Adrenal gland (tissue), 12 donors: ENCODE data around the gene CARS1. TPM values are rescaled to one million over a fixed set of nuclear protein-coding genes. Genes with fewer than 3 reads are reported as not detected.

ENCODE experiments used
- DNase-seq, 7 donors: peaks; one replicate each; pipeline ENCODE4 v3.0.0-alpha.2; 2019 to 2020
- H3K27ac ChIP-seq, 5 donors: fragments of 200-600 bp; sonication (generic) in 4 of 5; 1 replicate in 3 of 5; 2 replicates in 2 of 5; pipeline versions ENCODE4 v1.5.1 to v1.8.0; 2016 to 2020; ENCODE audit warnings: mild to moderate bottlenecking in 1 of 5
- H3K27me3 ChIP-seq: fragments of 200-600 bp; 2 replicates; pipeline ENCODE4 v1.8.0; 2021
- H3K36me3 ChIP-seq, 2 donors: fragments of 200-600 bp; replicated peaks in 1 of 2; 1 replicate in 1 of 2; 2 replicates in 1 of 2; pipeline versions ENCODE4 v1.5.1 to v1.8.0; 2018 to 2022
- H3K4me1 ChIP-seq, 2 donors: fragments of 200-600 bp; replicated peaks in 1 of 2; 1 replicate in 1 of 2; 2 replicates in 1 of 2; pipeline versions ENCODE4 v1.5.1 to v1.8.0; 2018 to 2021
- H3K4me3 ChIP-seq, 4 donors: fragments of 200-600 bp; sonication (generic) in 3 of 4; one replicate each; pipeline ENCODE4 v1.5.1; 2016 to 2018
- H3K9me3 ChIP-seq, 3 donors: fragments of 200-600 bp; sonication (generic) in 1 of 3; replicated peaks in 1 of 3; 1 replicate in 2 of 3; 2 replicates in 1 of 3; pipeline versions ENCODE4 v1.5.1 to v1.8.0; 2016 to 2021
- CTCF ChIP-seq, 6 experiments: fragments of 450-650 bp in 4 of 6; fragments of 200-600 bp in 2 of 6; sonication (generic) in 1 of 6; IDR thresholded peaks; 1 replicate in 5 of 6; 2 replicates in 1 of 6; pipeline versions ENCODE4 v1.5.1 to v1.8.0; 2016 to 2021; ENCODE audit warnings: antibody characterized with exemption in 6 of 6, mild to moderate bottlenecking in 2 of 6, moderate library complexity in 1 of 6
- POLR2A ChIP-seq, 2 donors: fragments of 450-650 bp; IDR thresholded peaks; one replicate each; pipeline ENCODE4 v1.6.1; 2017; ENCODE audit warnings: antibody characterized with exemption in 2 of 2, mild to moderate bottlenecking in 2 of 2, moderate library complexity in 1 of 2
- WGBS, 4 donors: extraction: QIAGEN DNeasy Blood & Tissue Kit in 2 of 4; methylation state at CpG; one replicate each; pipeline versions ENCODE4 v1.1.5 to v1.1.7; 2013 to 2017; 5-methylcytosine and 5-hydroxymethylcytosine counted together
- intact Hi-C, 2 donors: fragments of 100-400 bp; cut with DNase I; formaldehyde crosslinking; loops; one replicate each; pipeline versions ENCODE4 v1.14.1 to v1.15.0; 2022 to 2023
- polyA plus RNA-seq, 3 donors: library from polyadenylated mRNA; stranded (reverse); fragments of 200-250 nt in 2 of 3; fragments of 350-450 nt in 1 of 3; fragmentation: Illumina TruSeq in 1 of 3; extraction: RNeasy Lipid Tissue Mini Kit (QIAGEN cat#74804) in 1 of 3; gene quantifications; one replicate each; pipeline ENCODE4 v1.2.3, GENCODE V29; 2013 to 2014
- total RNA-seq, 9 donors: library from RNA; depleted of rRNA in 4 of 9; stranded (reverse); fragments of >200 nt in 4 of 9; fragments of 120-200 nt in 1 of 9; fragmentation: NEBNext Ultra II Directional in 1 of 9; extraction: Animal tissue kit (Norgen Biotek cat#: 25700) in 1 of 9; gene quantifications; one replicate each; pipeline versions ENCODE4 v1.1.0 to v1.2.4, GENCODE V29; 2013 to 2023
- donor health status: healthy with polysubstance abuse.
- donor health status: Bipolar disorder and iron deficiency.
- donor health status: DM: yes; HTN: yes; CAD: no.
- donor health status: DM: no; HTN: no; CAD: no.
- donor health status: DM: no; HTN: no; CAD: no.
- donor health status: DM: yes; HTN: yes; CAD: no.

Gene CARS1
- total and polyA plus RNA-seq, 12 donors: 17.2 to 46.7 (median 31.5) TPM

- Histone ChIP-seq H3K27ac (no peak overlapping the region), H3K4me1 (peaks cover 16 to 46% of the 10 kb centered on the region in 2 donors), H3K27me3 (no peaks in the 10 kb centered on the region), H3K9me3 (no peaks in the 10 kb centered on the region), H3K36me3 (no peaks in the 10 kb centered on the region), H3K4me3 (no peak overlapping the region)
- no peak for DNase-seq
- intact Hi-C loops: no loop called here
- TF ChIP-seq CTCF (IDR thresholded peaks at IDR 0.05) (no peak), POLR2A (IDR thresholded peaks at IDR 0.05) (no peak)
- 93 to 95% (median 94%) methylated on average over 4 of the region's 4 CpGs for WGBS, 4 donors
Measured at GRCh38 chr11:2983908-2984307, 73.3 kb downstream of the CARS1 start.

GRCh38 chr11:2982214-2982613 lies 75.0 kb downstream of the CARS1 start:
- Histone ChIP-seq H3K36me3 (peaks cover 0 to 4% of the 10 kb centered on the region in 2 donors), H3K9me3 (no peaks in the 10 kb centered on the region), H3K4me1 (peaks cover 6 to 30% of the 10 kb centered on the region in 2 donors), H3K4me3 (no peak overlapping the region), H3K27ac (no peak overlapping the region), H3K27me3 (no peaks in the 10 kb centered on the region)
- intact Hi-C loops: no loop called here
- TF ChIP-seq POLR2A (IDR thresholded peaks at IDR 0.05): no peak
- no peak for TF ChIP-seq CTCF (IDR thresholded peaks at IDR 0.05)
- no peak for DNase-seq
- WGBS, 4 donors: 70 to 81% (median 75%) methylated on average over 2 of the region's 2 CpGs

GRCh38 chr11:2981130-2981529 lies 76.1 kb downstream of the CARS1 start:
- peak in 1 of 7 donors; percentile 51 for DNase-seq
- Histone ChIP-seq H3K27ac (no peak overlapping the region), H3K4me1 (peaks cover 6 to 23% of the 10 kb centered on the region in 2 donors), H3K9me3 (no peaks in the 10 kb centered on the region), H3K36me3 (peaks cover 0 to 13% of the 10 kb centered on the region in 2 donors), H3K27me3 (no peaks in the 10 kb centered on the region), H3K4me3 (no peak overlapping the region)
- intact Hi-C loops: no loop called here
- TF ChIP-seq CTCF (IDR thresholded peaks at IDR 0.05): no peak
- no peak for TF ChIP-seq POLR2A (IDR thresholded peaks at IDR 0.05)
- 92 to 95% (median 93%) methylated on average over 8 of the region's 8 CpGs for WGBS, 4 donors

- DNase-seq: no peak
- Histone ChIP-seq H3K27me3 (no peaks in the 10 kb centered on the region), H3K9me3 (no peaks in the 10 kb centered on the region), H3K36me3 (peaks cover 0 to 15% of the 10 kb centered on the region in 2 donors), H3K27ac (no peak overlapping the region), H3K4me1 (peaks cover 6 to 14% of the 10 kb centered on the region in 2 donors), H3K4me3 (no peak overlapping the region)
- intact Hi-C loops: no loop called here
- TF ChIP-seq CTCF (IDR thresholded peaks at IDR 0.05) (no peak), POLR2A (IDR thresholded peaks at IDR 0.05) (no peak)
- 83 to 92% (median 84%) methylated on average over 6 of the region's 6 CpGs for WGBS, 4 donors
Measured at GRCh38 chr11:2980168-2980840, 76.9 kb downstream of the CARS1 start.
